HCT116 (cell line): ENCODE measurements around the gene RPUSD3. TPM values are rescaled to one million over a fixed set of nuclear protein-coding genes. Genes with fewer than 3 reads are reported as not detected.

Experiments
- ATAC-seq: fragments of 200-7000 bp; cut with Tn5 transposase; 2 replicates; pipeline ENCODE4 v1.9.1; 2020; ENCODE audit warnings: mild to moderate bottlenecking, moderate library complexity
- BruUV-seq: library from RNA; stranded (reverse); fragments of 400-500 nt; replicated peaks from 2 replicates; lab custom pipeline; 2021; lab: Mats Ljungman, UMichigan
- CTCF ChIA-PET: fragments of 300-600 bp; sonication (Branson Sonifier 250); formaldehyde crosslinking; loops from one replicate; lab custom pipeline; 2021; ENCODE audit warnings: antibody characterized with exemption; lab: Charles Lee
- POLR2A ChIA-PET: fragments of 300-600, 350-600 bp; sonication (Branson Sonifier 250); formaldehyde crosslinking; loops from one replicate; lab custom pipeline; 2021; ENCODE audit warnings: antibody characterized with exemption; lab: Charles Lee
- RAD21 ChIA-PET, 2 experiments: fragments of 300-600 bp; sonication (Branson Sonifier 250); formaldehyde crosslinking; loops; one replicate each; lab custom pipeline; 2023; ENCODE audit warnings: low total read pairs in 2 of 2; ENCODE audit not compliant: uncharacterized antibody in 2 of 2, unreplicated experiment in 2 of 2, low non-redundant PET in 1 of 2; lab: Charles Lee
- DNase-seq: peaks from one replicate; pipeline ENCODE4 v3.0.0-alpha.2; 2010; ENCODE audit warnings: low read depth, low spot score
- H2AFZ ChIP-seq: fragments of 200-600 bp; shearing (Covaris generic), sonication (generic); 2 replicates; pipeline ENCODE4 v1.6.1; 2017; ENCODE audit warnings: low read depth, mixed run types, mixed read lengths, antibody characterized with exemption, low read length; ENCODE audit not compliant: poor library complexity, severe bottlenecking
- H3K27ac ChIP-seq: 2 replicates; pipeline ENCODE4 v1.5.1; 2012; ENCODE audit warnings: low read depth, low read length
- H3K27me3 ChIP-seq: fragments of 200-600 bp; sonication (generic); 2 replicates; pipeline ENCODE4 v1.6.1; 2016; ENCODE audit warnings: mixed run types, low read length, mixed read lengths; ENCODE audit not compliant: insufficient read depth
- H3K36me3 ChIP-seq, 2 experiments: fragments of 200-500 bp in 1 of 2; fragments of 200-600 bp in 1 of 2; sonication (Bioruptor generic) in 1 of 2; sonication (generic) in 1 of 2; 2 replicates each; pipeline versions ENCODE4 v1.5.1 to v1.6.1; 2014 to 2016; ENCODE audit warnings: low read length in 2 of 2, inconsistent platforms in 1 of 2, mixed read lengths in 1 of 2, mixed run types in 1 of 2; ENCODE audit not compliant: insufficient read depth in 2 of 2, control insufficient read depth in 1 of 2
- H3K4me1 ChIP-seq, 2 experiments: fragments of 200-600 bp in 1 of 2; sonication (generic) in 1 of 2; 2 replicates each; pipeline versions ENCODE4 v1.5.1 to v1.6.1; 2012 to 2017; ENCODE audit warnings: low read length in 2 of 2, inconsistent platforms in 1 of 2, mild to moderate bottlenecking in 1 of 2, mixed read lengths in 1 of 2, mixed run types in 1 of 2, moderate library complexity in 1 of 2; ENCODE audit not compliant: insufficient read depth in 2 of 2, control insufficient read depth in 1 of 2
- H3K4me2 ChIP-seq: fragments of 200-600 bp; sonication (generic); 2 replicates; pipeline ENCODE4 v1.6.1; 2017; ENCODE audit warnings: mixed run types, low read length, mixed read lengths
- H3K4me3 ChIP-seq, 2 experiments: fragments of 200-600 bp in 1 of 2; sonication (generic) in 1 of 2; replicated peaks in 1 of 2; 2 replicates each; pipeline ENCODE4 v1.5.1; 2011 to 2016; ENCODE audit warnings: low read length in 2 of 2, control low read depth in 1 of 2, low read depth in 1 of 2, mild to moderate bottlenecking in 1 of 2, mixed read lengths in 1 of 2, mixed run types in 1 of 2
- H3K79me2 ChIP-seq: fragments of 200-600 bp; sonication (generic); 2 replicates; pipeline ENCODE4 v1.6.1; 2017; ENCODE audit warnings: mild to moderate bottlenecking, mixed run types, low read length, moderate library complexity, mixed read lengths; ENCODE audit not compliant: insufficient read depth
- H3K9ac ChIP-seq: fragments of 200-600 bp; sonication (generic); 2 replicates; pipeline ENCODE4 v1.6.1; 2016; ENCODE audit warnings: low read length, mixed read lengths
- H3K9me2 ChIP-seq: fragments of 200-600 bp; sonication (generic), shearing (Covaris generic); 2 replicates; pipeline ENCODE4 v1.6.1; 2017; ENCODE audit warnings: mixed run types, mild to moderate bottlenecking, moderate library complexity; ENCODE audit not compliant: insufficient read depth
- H3K9me3 ChIP-seq, 2 experiments: fragments of 200-500 bp in 1 of 2; fragments of 200-600 bp in 1 of 2; sonication (Bioruptor generic) in 1 of 2; sonication (generic) in 1 of 2; 2 replicates each; pipeline ENCODE4 v1.6.1; 2014 to 2017; ENCODE audit warnings: low read length in 2 of 2, mixed read lengths in 2 of 2, inconsistent platforms in 1 of 2, low read depth in 1 of 2, mild to moderate bottlenecking in 1 of 2, mixed run types in 1 of 2, moderate library complexity in 1 of 2; ENCODE audit not compliant: control insufficient read depth in 1 of 2, insufficient read depth in 1 of 2
- H4K20me1 ChIP-seq: fragments of 200-600 bp; sonication (generic), shearing (Covaris generic); 2 replicates; pipeline ENCODE4 v1.6.1; 2017; ENCODE audit warnings: mixed run types, mild to moderate bottlenecking, moderate library complexity; ENCODE audit not compliant: insufficient read depth
- EGR1 ChIP-seq: IDR thresholded peaks from 2 replicates; pipeline ENCODE4 v1.6.1; 2012; ENCODE audit warnings: low read depth
- ELF1 ChIP-seq: IDR thresholded peaks from 2 replicates; pipeline ENCODE4 v1.6.1; 2012; ENCODE audit warnings: low read depth, borderline replicate concordance
- EZH2phosphoT487 ChIP-seq: fragments of 200-600 bp; IDR thresholded peaks from 2 replicates; pipeline ENCODE4 v1.6.1; 2018; ENCODE audit warnings: antibody characterized with exemption, borderline replicate concordance
- FOSL1 ChIP-seq: IDR thresholded peaks from 2 replicates; pipeline ENCODE4 v1.6.1; 2012; ENCODE audit warnings: low read depth
- POLR2A ChIP-seq: IDR thresholded peaks from 2 replicates; pipeline ENCODE4 v1.7.0; 2011; ENCODE audit warnings: borderline replicate concordance; ENCODE audit not compliant: insufficient read depth, insufficient read length; ENCODE audit errors: extremely low read depth
- TCF7L2 ChIP-seq: IDR thresholded peaks from 2 replicates; pipeline ENCODE4 v1.7.0; 2011; ENCODE audit warnings: borderline replicate concordance, inconsistent platforms; ENCODE audit not compliant: insufficient read depth, insufficient read length; ENCODE audit errors: extremely low read depth
- YY1 ChIP-seq: IDR thresholded peaks from 2 replicates; pipeline ENCODE4 v1.6.1; 2011; ENCODE audit warnings: low read length, low read depth, moderate library complexity, mild to moderate bottlenecking; ENCODE audit not compliant: insufficient replicate concordance; ENCODE audit errors: extremely low read depth
- ZFX ChIP-seq: fragments of 450-650 bp; IDR thresholded peaks from 2 replicates; pipeline ENCODE4 v1.6.1; 2017
- ZNF274 ChIP-seq: fragments of 200-500 bp; sonication (Bioruptor generic); IDR thresholded peaks from 2 replicates; pipeline ENCODE4 v1.6.1; 2014; ENCODE audit warnings: mild to moderate bottlenecking, low read depth, low read length, inconsistent platforms
- intact Hi-C: fragments of 100-400 bp; cut with micrococcal nuclease; formaldehyde crosslinking; loops from 2 replicates; pipeline ENCODE4 v1.10.0; 2022
- total RNA-seq: library from RNA; stranded (reverse); gene quantifications from one replicate; pipeline ENCODE4 v1.2.1, GENCODE V29; 2021; ENCODE audit not compliant: unreplicated experiment
- TF ChIP-seq, protein P1 (sequence below): IDR thresholded peaks from 2 replicates; pipeline ENCODE4 v1.6.1; 2012
- TF ChIP-seq, protein P2 (sequence below): IDR thresholded peaks from 2 replicates; pipeline ENCODE4 v1.6.1; 2012; ENCODE audit warnings: low read depth

The RPUSD3 gene
- total RNA-seq, 1 experiment from 2014 or later, result 58.0 TPM

DNA sequence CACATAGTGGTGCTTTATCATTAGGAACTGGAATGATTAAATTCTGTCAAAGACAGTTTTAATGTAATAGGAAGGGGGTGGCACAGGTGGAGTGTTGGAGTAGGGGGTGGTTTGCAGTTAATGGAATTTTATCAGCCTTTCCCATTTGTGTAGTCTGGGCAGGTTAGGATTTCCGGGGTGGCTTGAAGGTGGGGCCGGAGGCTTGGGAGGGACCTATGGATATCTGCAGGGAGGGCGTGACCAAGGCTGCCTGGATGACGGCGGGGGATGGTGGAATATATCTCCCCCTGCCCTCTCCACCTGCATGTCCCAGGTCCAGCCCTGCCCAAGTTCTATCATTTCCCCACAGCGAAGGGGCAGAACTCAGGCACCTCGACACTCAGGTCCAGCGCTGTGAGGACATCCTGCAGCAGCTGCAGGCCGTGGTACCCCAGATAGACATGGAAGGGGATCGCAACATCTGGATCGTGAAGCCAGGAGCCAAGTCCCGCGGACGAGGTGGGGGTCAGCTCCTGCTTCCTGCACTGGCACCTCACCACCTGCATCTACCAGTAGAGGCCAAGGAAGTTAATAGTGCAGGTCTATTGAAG is 18.3 kb downstream of the RPUSD3 start:
- Histone ChIP-seq H3K9me2 (no peaks in the 10 kb centered on the region), H2AFZ (no peak overlapping the region), H4K20me1 (no peaks in the 10 kb centered on the region), H3K79me2 (no peaks in the 10 kb centered on the region), H3K4me2 (no peak overlapping the region), H3K4me1 (no peaks in the 10 kb centered on the region), H3K27ac (no peak overlapping the region), H3K27me3 (no peaks in the 10 kb centered on the region), H3K4me3 (no peak overlapping the region), H3K36me3 (peaks cover 5 to 9% of the 10 kb centered on the region in 2 experiments; a peak in 1 of 4 replicates), H3K9ac (no peak overlapping the region), H3K9me3 (no peaks in the 10 kb centered on the region)
- ChIA-PET POLR2A (no interaction called here), CTCF (no interaction called here), RAD21 (no interaction called here)
- intact Hi-C loops, result no loop called here
- DNase-seq, result no peak
- ATAC-seq, result no peak
- BruUV-seq, result no TSS peak
- TF ChIP-seq FOSL1 (no peak), ZNF274 (no peak), ELF1 (no peak), TCF7L2 (no peak), YY1 (no peak), EZH2phosphoT487 (no peak), EGR1 (no peak), ZFX (no peak), POLR2A (no peak)
- TF ChIP-seq, protein P1, sequence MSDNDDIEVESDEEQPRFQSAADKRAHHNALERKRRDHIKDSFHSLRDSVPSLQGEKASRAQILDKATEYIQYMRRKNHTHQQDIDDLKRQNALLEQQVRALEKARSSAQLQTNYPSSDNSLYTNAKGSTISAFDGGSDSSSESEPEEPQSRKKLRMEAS, result no peak
- TF ChIP-seq, protein P2, sequence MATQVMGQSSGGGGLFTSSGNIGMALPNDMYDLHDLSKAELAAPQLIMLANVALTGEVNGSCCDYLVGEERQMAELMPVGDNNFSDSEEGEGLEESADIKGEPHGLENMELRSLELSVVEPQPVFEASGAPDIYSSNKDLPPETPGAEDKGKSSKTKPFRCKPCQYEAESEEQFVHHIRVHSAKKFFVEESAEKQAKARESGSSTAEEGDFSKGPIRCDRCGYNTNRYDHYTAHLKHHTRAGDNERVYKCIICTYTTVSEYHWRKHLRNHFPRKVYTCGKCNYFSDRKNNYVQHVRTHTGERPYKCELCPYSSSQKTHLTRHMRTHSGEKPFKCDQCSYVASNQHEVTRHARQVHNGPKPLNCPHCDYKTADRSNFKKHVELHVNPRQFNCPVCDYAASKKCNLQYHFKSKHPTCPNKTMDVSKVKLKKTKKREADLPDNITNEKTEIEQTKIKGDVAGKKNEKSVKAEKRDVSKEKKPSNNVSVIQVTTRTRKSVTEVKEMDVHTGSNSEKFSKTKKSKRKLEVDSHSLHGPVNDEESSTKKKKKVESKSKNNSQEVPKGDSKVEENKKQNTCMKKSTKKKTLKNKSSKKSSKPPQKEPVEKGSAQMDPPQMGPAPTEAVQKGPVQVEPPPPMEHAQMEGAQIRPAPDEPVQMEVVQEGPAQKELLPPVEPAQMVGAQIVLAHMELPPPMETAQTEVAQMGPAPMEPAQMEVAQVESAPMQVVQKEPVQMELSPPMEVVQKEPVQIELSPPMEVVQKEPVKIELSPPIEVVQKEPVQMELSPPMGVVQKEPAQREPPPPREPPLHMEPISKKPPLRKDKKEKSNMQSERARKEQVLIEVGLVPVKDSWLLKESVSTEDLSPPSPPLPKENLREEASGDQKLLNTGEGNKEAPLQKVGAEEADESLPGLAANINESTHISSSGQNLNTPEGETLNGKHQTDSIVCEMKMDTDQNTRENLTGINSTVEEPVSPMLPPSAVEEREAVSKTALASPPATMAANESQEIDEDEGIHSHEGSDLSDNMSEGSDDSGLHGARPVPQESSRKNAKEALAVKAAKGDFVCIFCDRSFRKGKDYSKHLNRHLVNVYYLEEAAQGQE, result no peak
